Fibroblast of skin of scalp (primary cell): Measurements from ENCODE around the gene POU2AF2.

Source experiments
- DNase-seq: peaks from one replicate; pipeline ENCODE4 v3.0.0-alpha.2; 2013

POU2AF2 gene

DNA sequence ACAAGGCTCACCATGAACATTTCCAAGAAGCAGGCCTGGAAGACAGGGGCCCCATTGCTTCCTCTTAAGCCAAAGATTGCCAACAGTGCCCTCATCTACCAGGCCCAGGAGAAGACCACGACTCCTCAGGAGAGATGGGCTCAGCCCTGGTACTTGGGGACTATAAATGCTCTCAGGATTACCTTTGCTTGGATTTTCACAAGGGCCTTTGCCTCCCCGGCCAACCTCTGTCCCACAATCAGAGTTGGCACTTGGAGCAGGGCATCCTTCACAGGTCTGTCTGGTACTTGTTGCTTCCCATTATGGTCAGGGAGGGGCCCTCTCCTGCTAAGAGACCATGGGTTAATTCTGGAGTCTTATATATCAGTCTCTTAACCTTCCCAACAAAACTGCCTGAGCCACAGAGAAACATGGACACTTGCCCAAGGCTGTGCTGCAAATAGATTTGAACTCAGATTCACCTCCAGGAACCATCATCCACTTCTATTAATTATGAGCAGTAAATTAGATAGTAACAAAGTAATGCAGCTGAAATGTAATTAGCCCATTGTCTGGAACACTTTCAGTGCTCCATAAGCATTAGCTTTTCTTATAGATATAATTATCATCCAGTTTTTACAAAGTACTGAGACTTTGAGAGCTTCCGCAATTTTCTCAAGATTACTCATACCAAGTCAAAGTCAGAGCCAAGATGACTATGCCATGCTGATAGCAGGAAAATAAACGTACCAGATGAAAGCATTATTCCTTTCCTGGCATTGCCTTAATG lies 86.4 kb downstream of the POU2AF2 start:
- DNase-seq, result no peak

DNA sequence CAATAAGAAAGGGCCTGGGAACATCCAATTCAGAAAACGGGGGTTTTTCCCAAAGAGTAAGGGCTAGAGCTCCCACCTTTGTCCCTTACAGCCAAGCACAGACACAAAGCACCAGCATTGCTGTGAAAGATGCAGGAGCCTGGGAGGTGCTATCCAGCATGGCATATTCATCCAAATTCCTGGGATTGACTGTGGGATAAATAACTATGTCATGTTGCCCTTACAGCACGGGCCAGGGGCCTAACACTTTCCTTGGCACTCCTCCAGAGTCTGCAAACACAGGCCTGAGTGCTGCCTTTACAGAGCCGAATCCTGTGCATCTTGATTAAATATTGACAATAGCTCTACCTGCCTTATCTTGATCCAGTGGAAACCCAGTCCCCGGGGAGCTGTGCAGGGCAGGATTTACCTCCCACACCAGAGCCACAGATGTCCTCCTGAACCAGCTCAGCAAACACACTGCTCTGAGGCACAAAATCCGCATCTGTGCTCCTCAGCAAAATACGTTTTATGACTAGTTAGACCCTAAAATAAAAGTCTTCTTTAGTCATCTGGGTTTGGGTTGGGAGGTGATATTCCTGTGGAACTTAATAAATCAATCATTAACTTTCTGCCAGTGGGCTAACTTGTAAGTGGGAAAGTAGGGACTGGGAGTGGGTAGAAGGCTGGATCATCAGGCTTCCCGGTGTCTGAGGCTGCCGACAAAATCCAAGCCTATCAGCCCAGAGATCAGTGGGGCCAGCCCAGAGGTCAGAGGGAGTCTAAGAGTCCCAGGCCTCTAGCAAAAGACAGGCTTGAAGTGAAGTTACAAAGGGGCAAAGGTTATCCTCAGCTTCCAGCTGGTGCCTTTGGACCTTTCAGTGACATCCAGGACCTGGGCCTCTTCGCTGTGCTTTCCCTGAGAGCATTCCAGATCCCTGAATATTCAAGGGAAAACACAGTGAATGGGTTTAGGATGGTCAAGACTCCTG lies 89.3 kb downstream of the POU2AF2 start:
- DNase-seq, result no peak

DNA sequence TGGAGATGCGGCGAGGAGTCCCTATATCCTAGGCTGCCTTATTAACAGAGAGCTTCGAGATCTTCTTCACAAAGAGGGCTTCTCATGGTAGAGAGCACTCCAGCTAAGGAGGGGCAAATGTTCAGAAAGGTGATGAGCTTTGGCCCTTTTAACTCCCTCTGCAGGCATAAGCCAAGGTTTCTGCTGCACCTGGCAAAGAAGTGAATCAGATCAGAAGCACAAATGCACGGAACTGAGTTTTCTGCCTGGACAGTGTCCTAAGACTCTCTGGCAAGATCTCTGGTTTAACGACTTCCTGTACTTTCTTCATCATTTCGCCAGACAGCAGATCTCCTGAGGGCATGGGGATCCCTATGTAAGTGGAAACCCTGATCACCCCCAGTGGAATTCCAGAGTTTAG lies 90.0 kb downstream of the POU2AF2 start:
- DNase-seq, result no peak
